B cell (primary cell): ENCODE measurements around the gene SLC24A1. TPM values are rescaled to one million over a fixed set of nuclear protein-coding genes. Genes with fewer than 3 reads are reported as not detected.
A peak's percentile ranks its signal among the peaks of the same experiment; 100 is the strongest.

Source experiments
- ATAC-seq: fragments of 200-7000 bp; cut with Tn5 transposase; one replicate; pipeline ENCODE4 v1.10.0; 2021; ENCODE audit warnings: low read depth, mild to moderate bottlenecking, moderate number of reproducible peaks, moderate library complexity
- CTCF ChIA-PET: fragments of 350-600 bp; sonication (Branson Sonifier 250); formaldehyde crosslinking; loops from one replicate; lab custom pipeline; 2021; ENCODE audit warnings: antibody characterized with exemption, inconsistent platforms; lab: Charles Lee
- POLR2A ChIA-PET: fragments of 350-600 bp; sonication (Branson Sonifier 250); formaldehyde crosslinking; loops from one replicate; lab custom pipeline; 2021; ENCODE audit warnings: antibody characterized with exemption; lab: Charles Lee
- DNase-seq: peaks from one replicate; pipeline ENCODE4 v3.0.0; 2013
- H2AFZ ChIP-seq: 2 replicates; pipeline ENCODE4 v1.6.1; 2012; ENCODE audit warnings: mild to moderate bottlenecking, low read depth, low read length; ENCODE audit not compliant: insufficient read depth, poor library complexity, severe bottlenecking
- H3K27ac ChIP-seq, 2 donors: 1 replicate in 1 of 2; 2 replicates in 1 of 2; pipeline ENCODE4 v1.5.1; 2012 to 2013; ENCODE audit warnings: low read length in 2 of 2, mild to moderate bottlenecking in 2 of 2, moderate library complexity in 1 of 2
- H3K27me3 ChIP-seq, 4 experiments: fragments of 200-600 bp in 1 of 4; sonication (generic) in 1 of 4; replicated peaks in 1 of 4; 1 replicate in 2 of 4; 2 replicates in 2 of 4; pipeline versions ENCODE4 v1.6.1 to v1.7.0; 2013 to 2016; ENCODE audit warnings: low read length in 3 of 4, mild to moderate bottlenecking in 2 of 4, mixed read lengths in 1 of 4, moderate library complexity in 1 of 4; ENCODE audit not compliant: insufficient read depth in 4 of 4, control insufficient read depth in 3 of 4; ENCODE audit errors: control extremely low read depth in 1 of 4
- H3K36me3 ChIP-seq, 2 experiments: replicated peaks in 1 of 2; 1 replicate in 1 of 2; 2 replicates in 1 of 2; pipeline versions ENCODE4 v1.6.1 to v1.7.1; 2013; ENCODE audit warnings: low read length in 1 of 2; ENCODE audit not compliant: insufficient read depth in 2 of 2, control insufficient read depth in 1 of 2; ENCODE audit errors: control extremely low read depth in 1 of 2, extremely low read depth in 1 of 2
- H3K4me1 ChIP-seq, 2 donors: fragments of 200-600 bp in 1 of 2; sonication (generic) in 1 of 2; 1 replicate in 1 of 2; 2 replicates in 1 of 2; pipeline versions ENCODE4 v1.5.1 to v1.6.1; 2013 to 2017; ENCODE audit warnings: low read length in 2 of 2; ENCODE audit not compliant: control insufficient read depth in 2 of 2, insufficient read depth in 2 of 2
- H3K4me2 ChIP-seq: replicated peaks from 2 replicates; pipeline ENCODE3; 2012; ENCODE audit warnings: mild to moderate bottlenecking, low read depth, low read length; ENCODE audit not compliant: poor library complexity, severe bottlenecking
- H3K4me3 ChIP-seq, 5 experiments: fragments of 200-600 bp in 1 of 5; sonication (generic) in 1 of 5; 1 replicate in 3 of 5; 2 replicates in 2 of 5; pipeline versions ENCODE4 v1.5.1 to v1.7.0; 2011 to 2016; ENCODE audit warnings: low read length in 4 of 5, mild to moderate bottlenecking in 4 of 5, low read depth in 2 of 5, control low read depth in 1 of 5, moderate library complexity in 1 of 5; ENCODE audit not compliant: insufficient read depth in 1 of 5; ENCODE audit errors: control extremely low read depth in 1 of 5, extremely low read depth in 1 of 5
- H3K79me2 ChIP-seq: fragments of 200-600 bp; sonication (generic); one replicate; pipeline ENCODE4 v1.6.0; 2016; ENCODE audit warnings: low read length; ENCODE audit not compliant: control insufficient read depth, insufficient read depth
- H3K9ac ChIP-seq: fragments of 200-600 bp; sonication (generic); 2 replicates; pipeline ENCODE4 v1.6.1; 2017; ENCODE audit warnings: mild to moderate bottlenecking, low read length, moderate library complexity
- H3K9me3 ChIP-seq, 3 donors: one replicate each; pipeline versions ENCODE4 v1.6.1 to v1.7.1; 2013; ENCODE audit warnings: low read length in 2 of 3; ENCODE audit not compliant: control insufficient read depth in 2 of 3, insufficient read depth in 1 of 3; ENCODE audit errors: control extremely low read depth in 1 of 3
- H4K20me1 ChIP-seq: 2 replicates; pipeline ENCODE4 v1.6.0; 2012; ENCODE audit warnings: mild to moderate bottlenecking, low read length; ENCODE audit not compliant: insufficient read depth, control insufficient read depth, poor library complexity, severe bottlenecking
- H3K27ac Mint-ChIP-seq: one replicate; pipeline ENCODE4 v1.8.0; 2021; ENCODE audit warnings: mixed read lengths
- H3K27me3 Mint-ChIP-seq: one replicate; pipeline ENCODE4 v1.8.0; 2021; ENCODE audit warnings: mixed read lengths
- H3K4me1 Mint-ChIP-seq: one replicate; pipeline ENCODE4 v1.8.0; 2021; ENCODE audit warnings: mixed read lengths
- H3K4me3 Mint-ChIP-seq: one replicate; pipeline ENCODE4 v1.8.0; 2021; ENCODE audit warnings: mixed read lengths
- H3K9me3 Mint-ChIP-seq: one replicate; pipeline ENCODE4 v1.8.0; 2022; ENCODE audit warnings: mixed read lengths; ENCODE audit not compliant: insufficient read depth
- EZH2 ChIP-seq: IDR thresholded peaks from 2 replicates; pipeline ENCODE4 v1.6.1; 2012; ENCODE audit warnings: borderline replicate concordance, low read depth, mild to moderate bottlenecking, moderate library complexity, low read length; ENCODE audit not compliant: insufficient read depth, poor library complexity, severe bottlenecking
- WGBS: methylation state at CpG from one replicate; pipeline ENCODE4 v1.1.5; 2013; ENCODE audit warnings: missing lambda C conversion rate; ENCODE audit not compliant: insufficient coverage; 5-methylcytosine and 5-hydroxymethylcytosine counted together
- intact Hi-C: fragments of 100-400 bp; cut with micrococcal nuclease; formaldehyde crosslinking; loops from one replicate; pipeline ENCODE4 v1.10.0; 2022
- polyA plus RNA-seq: library from polyadenylated mRNA; depleted of rRNA; stranded (reverse); fragments of >200 nt; gene quantifications from 2 replicates; pipeline ENCODE4 v1.2.3, GENCODE V29; 2012
- total RNA-seq, 2 donors: library from RNA; stranded (reverse); fragments of 120-200 nt in 1 of 2; gene quantifications; 1 replicate in 1 of 2; 2 replicates in 1 of 2; pipeline versions ENCODE4 v1.2.3 to v1.2.4, GENCODE V29; 2013 to 2022
- TF ChIP-seq, protein P1 (sequence below): fragments of 200-600 bp; IDR thresholded peaks from one replicate; pipeline ENCODE4 v1.8.0; 2022; ENCODE audit warnings: antibody characterized with exemption, mild to moderate bottlenecking

Gene SLC24A1
- total and polyA plus RNA-seq, 2 donors (not counting 1 experiment from before 2014, with no cell fraction given), result 1.7 to 6.7 TPM

- Histone ChIP-seq H2AFZ (no peak overlapping the region), H3K79me2 (no peaks in the 10 kb centered on the region), H3K27ac (no peak overlapping the region), H3K9ac (no peak overlapping the region), H3K4me2 (no peak overlapping the region), H3K36me3 (peaks cover 26 to 56% of the 10 kb centered on the region in 2 experiments), H3K27me3 (no peaks in the 10 kb centered on the region), H4K20me1 (no peaks in the 10 kb centered on the region), H3K4me1 (peaks cover 11 to 18% of the 10 kb centered on the region in 2 donors), H3K9me3 (no peaks in the 10 kb centered on the region), H3K4me3 (no peak overlapping the region)
- peaks cover 26% of the 10 kb centered on the region for H3K4me1 Mint-ChIP-seq
- no peak for ATAC-seq
- H3K9me3 Mint-ChIP-seq, result no peaks in the 10 kb centered on the region
- H3K27me3 Mint-ChIP-seq, result no peaks in the 10 kb centered on the region
- no peak for DNase-seq
- POLR2A ChIA-PET, result interaction anchor here (0.5 kb wide), 1 partner anchor 60 kb away, joined by 3 read pairs; no protein-coding TSS in a partner anchor
- intact Hi-C loops, result no loop called here
- CTCF ChIA-PET, result no interaction called here
- no peak overlapping the region for H3K4me3 Mint-ChIP-seq
- no peak overlapping the region for H3K27ac Mint-ChIP-seq
- TF ChIP-seq, protein P1, sequence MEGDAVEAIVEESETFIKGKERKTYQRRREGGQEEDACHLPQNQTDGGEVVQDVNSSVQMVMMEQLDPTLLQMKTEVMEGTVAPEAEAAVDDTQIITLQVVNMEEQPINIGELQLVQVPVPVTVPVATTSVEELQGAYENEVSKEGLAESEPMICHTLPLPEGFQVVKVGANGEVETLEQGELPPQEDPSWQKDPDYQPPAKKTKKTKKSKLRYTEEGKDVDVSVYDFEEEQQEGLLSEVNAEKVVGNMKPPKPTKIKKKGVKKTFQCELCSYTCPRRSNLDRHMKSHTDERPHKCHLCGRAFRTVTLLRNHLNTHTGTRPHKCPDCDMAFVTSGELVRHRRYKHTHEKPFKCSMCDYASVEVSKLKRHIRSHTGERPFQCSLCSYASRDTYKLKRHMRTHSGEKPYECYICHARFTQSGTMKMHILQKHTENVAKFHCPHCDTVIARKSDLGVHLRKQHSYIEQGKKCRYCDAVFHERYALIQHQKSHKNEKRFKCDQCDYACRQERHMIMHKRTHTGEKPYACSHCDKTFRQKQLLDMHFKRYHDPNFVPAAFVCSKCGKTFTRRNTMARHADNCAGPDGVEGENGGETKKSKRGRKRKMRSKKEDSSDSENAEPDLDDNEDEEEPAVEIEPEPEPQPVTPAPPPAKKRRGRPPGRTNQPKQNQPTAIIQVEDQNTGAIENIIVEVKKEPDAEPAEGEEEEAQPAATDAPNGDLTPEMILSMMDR, result no peak
- TF ChIP-seq EZH2, result no peak
Observed at GRCh38 chr15:65580287-65580686, 41.5 kb upstream of the SLC24A1 start.

DNA sequence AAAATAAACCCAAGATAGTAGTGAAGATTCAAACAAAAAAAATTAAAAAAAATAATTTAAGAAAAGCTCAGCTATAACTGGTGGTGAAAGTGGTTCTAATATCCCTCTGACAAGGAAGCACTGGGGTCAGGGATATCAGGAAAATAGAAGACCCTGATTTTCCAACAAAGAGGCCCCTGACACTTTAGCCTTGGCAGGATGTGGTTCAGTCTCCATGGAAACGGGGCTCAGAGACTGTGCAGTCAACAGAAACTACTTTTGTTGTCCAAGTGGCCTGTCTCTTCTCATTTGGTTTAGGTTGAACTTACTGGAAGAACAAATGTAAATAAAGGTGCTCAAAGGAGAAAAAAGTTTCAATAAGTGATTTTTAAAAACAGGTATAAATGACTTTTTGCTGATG is 38.0 kb upstream of the SLC24A1 start:
- peak; percentile 31 for DNase-seq
- CTCF ChIA-PET, result no interaction called here

More for the DNA sequence above, 38.0 kb upstream of the SLC24A1 start:
- Histone ChIP-seq H3K4me2 (no peak overlapping the region), H3K79me2 (no peaks in the 10 kb centered on the region), H3K36me3 (peaks cover 29 to 56% of the 10 kb centered on the region in 2 experiments), H3K4me3 (no peak overlapping the region), H3K27me3 (no peaks in the 10 kb centered on the region), H3K4me1 (peaks cover 4 to 11% of the 10 kb centered on the region in 2 donors), H3K27ac (peak overlapping the region in 1 of 2 donors; percentile 32), H2AFZ (no peak overlapping the region), H3K9ac (no peak overlapping the region), H4K20me1 (no peaks in the 10 kb centered on the region), H3K9me3 (no peaks in the 10 kb centered on the region)
- no CpG with 5 or more reads among the region's 1 CpG for WGBS
- H3K4me3 Mint-ChIP-seq, result no peak overlapping the region
- peaks cover 16% of the 10 kb centered on the region for H3K4me1 Mint-ChIP-seq
- POLR2A ChIA-PET, result no interaction called here
- peak overlapping the region; percentile 62 for H3K27ac Mint-ChIP-seq
- no peaks in the 10 kb centered on the region for H3K9me3 Mint-ChIP-seq
- intact Hi-C loops, result no loop called here
- no peaks in the 10 kb centered on the region for H3K27me3 Mint-ChIP-seq
- ATAC-seq, result no peak
- TF ChIP-seq EZH2, result no peak
